Lower leg skin (tissue), 4 donors: Measurements from ENCODE around the gene ATP13A2. TPM values are rescaled to one million over a fixed set of nuclear protein-coding genes. Genes with fewer than 3 reads are reported as not detected.

Experiments used
- DNase-seq, 2 donors: peaks; one replicate each; pipeline ENCODE4 v3.0.0-alpha.2; 2019; ENCODE audit warnings: low spot score in 2 of 2
- H3K4me3 ChIP-seq: fragments of 200-600 bp; sonication (generic); 2 replicates; pipeline ENCODE4 v1.5.1; 2017; ENCODE audit warnings: mild to moderate bottlenecking, low read depth; ENCODE audit not compliant: poor library complexity, severe bottlenecking
- POLR2A ChIP-seq, 2 donors: fragments of 450-650 bp; IDR thresholded peaks; one replicate each; pipeline ENCODE4 v1.6.1; 2016 to 2017; ENCODE audit warnings: antibody characterized with exemption in 2 of 2, mild to moderate bottlenecking in 1 of 2, moderate library complexity in 1 of 2
- WGBS, 2 donors: methylation state at CpG; one replicate each; pipeline ENCODE4 v1.1.5; 2018; 5-methylcytosine and 5-hydroxymethylcytosine counted together
- intact Hi-C: fragments of 100-400 bp; cut with DNase I; formaldehyde crosslinking; loops from one replicate; pipeline ENCODE4 v1.15.0; 2023; ENCODE audit warnings: low total_unique reads
- total RNA-seq, 4 donors: library from RNA; depleted of rRNA; stranded (reverse); fragments of >200 nt; gene quantifications; one replicate each; pipeline ENCODE4 v1.1.0, GENCODE V29; 2016
- TF ChIP-seq, protein P1 (sequence below), 3 donors: fragments of 450-650 bp; IDR thresholded peaks; one replicate each; pipeline ENCODE4 v1.5.1; 2016; ENCODE audit warnings: antibody characterized with exemption in 3 of 3, mild to moderate bottlenecking in 3 of 3, moderate library complexity in 2 of 3

The ATP13A2 gene
- total RNA-seq, 4 donors from 2014 or later, result 22.1 to 50.2 (median 38.8) TPM

DNA sequence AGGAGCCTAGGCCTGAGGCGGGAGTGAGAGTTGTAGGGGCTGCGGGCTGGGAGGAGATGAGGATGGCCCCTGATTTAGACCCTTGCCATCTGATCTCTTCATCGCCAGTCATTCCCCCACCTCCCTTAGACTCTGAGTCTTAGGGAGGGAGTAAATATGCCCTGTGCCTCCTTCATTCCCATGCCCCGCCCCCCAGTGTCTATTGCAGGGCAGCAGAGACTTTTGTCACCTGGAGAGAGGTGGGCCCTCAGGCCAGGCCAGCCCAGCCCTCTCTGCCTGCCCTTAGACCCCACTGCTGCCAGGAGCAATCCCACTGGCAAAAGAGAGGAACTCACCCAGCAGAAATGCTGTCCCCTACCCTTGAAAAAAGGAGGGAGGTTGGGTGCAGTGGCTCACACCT is 28.1 kb downstream of the ATP13A2 start:
- WGBS, 2 donors, result 92 to 95% methylated on average over 4 of the region's 4 CpGs
- H3K4me3 ChIP-seq, result no peak overlapping the region
- TF ChIP-seq POLR2A (IDR thresholded peaks at IDR 0.05), result no peak
- TF ChIP-seq, protein P1, sequence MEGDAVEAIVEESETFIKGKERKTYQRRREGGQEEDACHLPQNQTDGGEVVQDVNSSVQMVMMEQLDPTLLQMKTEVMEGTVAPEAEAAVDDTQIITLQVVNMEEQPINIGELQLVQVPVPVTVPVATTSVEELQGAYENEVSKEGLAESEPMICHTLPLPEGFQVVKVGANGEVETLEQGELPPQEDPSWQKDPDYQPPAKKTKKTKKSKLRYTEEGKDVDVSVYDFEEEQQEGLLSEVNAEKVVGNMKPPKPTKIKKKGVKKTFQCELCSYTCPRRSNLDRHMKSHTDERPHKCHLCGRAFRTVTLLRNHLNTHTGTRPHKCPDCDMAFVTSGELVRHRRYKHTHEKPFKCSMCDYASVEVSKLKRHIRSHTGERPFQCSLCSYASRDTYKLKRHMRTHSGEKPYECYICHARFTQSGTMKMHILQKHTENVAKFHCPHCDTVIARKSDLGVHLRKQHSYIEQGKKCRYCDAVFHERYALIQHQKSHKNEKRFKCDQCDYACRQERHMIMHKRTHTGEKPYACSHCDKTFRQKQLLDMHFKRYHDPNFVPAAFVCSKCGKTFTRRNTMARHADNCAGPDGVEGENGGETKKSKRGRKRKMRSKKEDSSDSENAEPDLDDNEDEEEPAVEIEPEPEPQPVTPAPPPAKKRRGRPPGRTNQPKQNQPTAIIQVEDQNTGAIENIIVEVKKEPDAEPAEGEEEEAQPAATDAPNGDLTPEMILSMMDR (IDR thresholded peaks at IDR 0.05), result no peak
- no peak for DNase-seq
- intact Hi-C loops, result no loop called here

DNA sequence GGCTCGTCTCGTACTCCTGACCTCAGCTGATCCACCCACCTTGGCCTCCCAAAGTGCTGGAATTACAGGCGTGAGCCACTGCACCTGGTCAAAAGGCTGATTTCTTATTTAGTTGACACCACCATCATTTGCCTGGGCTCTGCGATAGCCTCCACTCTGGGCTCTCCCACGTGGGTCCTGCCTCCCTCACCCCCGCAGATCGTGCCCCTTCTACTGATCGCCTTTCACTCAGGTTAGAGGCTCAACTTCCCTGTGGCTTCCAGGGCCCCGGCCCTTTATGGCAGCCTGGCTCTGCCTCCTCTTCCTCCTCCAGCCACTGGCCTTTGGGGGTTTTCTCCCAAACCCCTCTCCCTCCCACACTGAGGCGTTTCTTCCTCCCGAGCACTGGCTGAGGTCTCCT is 28.8 kb downstream of the ATP13A2 start:
- intact Hi-C loops, result no loop called here
- 82 to 90% methylated on average over 11 of the region's 11 CpGs for WGBS, 2 donors
- no peak for DNase-seq
- no peak for TF ChIP-seq POLR2A (IDR thresholded peaks at IDR 0.05)
- TF ChIP-seq, protein P1 (IDR thresholded peaks at IDR 0.05), result no peak
- H3K4me3 ChIP-seq, result no peak overlapping the region

DNA sequence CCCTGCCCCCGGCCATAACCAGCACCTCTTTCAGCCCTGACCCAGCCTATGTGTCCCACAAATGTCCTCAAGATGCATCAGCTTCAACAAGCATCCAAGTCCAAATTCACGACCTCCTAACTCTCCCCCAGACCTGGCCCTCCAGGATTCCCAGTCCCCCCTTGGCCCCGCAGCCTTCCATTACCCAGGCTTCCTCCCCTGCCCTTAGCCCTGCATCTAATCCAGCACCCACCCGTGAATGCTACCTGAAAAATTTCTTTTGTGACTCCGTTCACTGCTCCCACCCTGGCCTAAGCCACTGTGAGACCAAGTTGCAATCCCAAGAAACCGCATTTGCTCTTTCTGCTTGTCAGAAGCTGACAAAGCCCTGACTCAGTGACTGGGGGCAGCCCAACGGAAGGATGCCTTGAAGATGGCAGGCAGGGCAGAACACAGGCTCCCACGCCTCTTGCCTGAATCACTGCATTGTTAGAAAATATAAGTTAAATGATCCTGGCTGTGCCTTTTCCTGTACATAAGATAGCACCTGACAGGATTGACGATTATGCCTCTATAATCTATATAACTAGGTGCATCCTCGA is 30.4 kb downstream of the ATP13A2 start:
- no peak for DNase-seq
- intact Hi-C loops, result no loop called here
- WGBS, 2 donors, result 79 to 84% methylated on average over 10 of the region's 10 CpGs
- TF ChIP-seq, protein P1 (IDR thresholded peaks at IDR 0.05), result no peak
- no peak for TF ChIP-seq POLR2A (IDR thresholded peaks at IDR 0.05)
- H3K4me3 ChIP-seq, result no peak overlapping the region

DNA sequence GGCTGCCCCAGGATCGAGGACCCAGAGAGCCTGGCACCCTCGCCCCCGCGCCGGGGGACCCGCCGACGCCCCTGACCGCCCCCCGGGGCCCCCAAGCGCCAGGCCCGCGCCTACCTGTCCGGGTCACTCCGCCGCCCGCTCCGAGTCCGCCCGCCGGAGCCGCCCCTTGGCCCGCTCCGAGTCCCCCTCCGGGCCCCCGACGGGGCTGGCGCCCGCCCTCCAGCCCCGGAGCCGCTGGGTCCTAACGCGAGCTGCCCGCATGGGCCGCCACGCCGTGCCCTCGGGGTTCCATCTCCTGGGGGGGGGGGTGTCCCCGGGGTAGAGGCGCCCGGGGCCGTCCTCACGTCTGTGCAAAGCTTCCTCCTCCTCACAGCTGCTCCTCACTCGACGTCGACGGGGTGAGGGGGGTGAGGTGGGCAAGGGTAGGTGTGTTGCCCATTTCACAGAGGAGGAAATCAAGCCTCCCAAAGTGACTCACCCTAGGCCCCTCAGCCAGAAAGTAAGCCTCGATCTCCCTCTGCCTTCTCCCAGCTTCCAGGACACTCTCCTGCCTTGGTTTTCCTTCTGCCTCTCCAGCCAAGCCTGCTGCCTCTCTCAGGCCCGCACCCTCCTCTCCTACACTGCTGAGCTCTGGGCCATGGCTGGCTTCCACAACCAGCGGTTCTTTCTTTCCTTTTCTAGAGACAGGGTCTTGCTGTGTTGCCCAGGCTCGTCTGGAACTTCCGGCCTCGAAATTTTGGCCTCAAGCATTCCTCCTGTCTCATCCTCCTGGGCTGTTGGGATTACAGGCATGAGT is 31.1 kb downstream of the ATP13A2 start, which contains the start of gene MFAP2:
MFAP2 (minus strand) TSS at position 148 of the 796 bp plus-strand sequence. CDS start 2,347 bp downstream, outside the sequence.
- intact Hi-C loops, result no loop called here
- peak within 1 kb of the TSS; percentile 39 for H3K4me3 ChIP-seq
- no peak for DNase-seq
- WGBS, 2 donors, result 4 to 21% methylated on average over 14 to 49 of the region's 53 CpGs
- TF ChIP-seq, protein P1 (IDR thresholded peaks at IDR 0.05), result no peak
- TF ChIP-seq POLR2A (IDR thresholded peaks at IDR 0.05), result no peak

DNA sequence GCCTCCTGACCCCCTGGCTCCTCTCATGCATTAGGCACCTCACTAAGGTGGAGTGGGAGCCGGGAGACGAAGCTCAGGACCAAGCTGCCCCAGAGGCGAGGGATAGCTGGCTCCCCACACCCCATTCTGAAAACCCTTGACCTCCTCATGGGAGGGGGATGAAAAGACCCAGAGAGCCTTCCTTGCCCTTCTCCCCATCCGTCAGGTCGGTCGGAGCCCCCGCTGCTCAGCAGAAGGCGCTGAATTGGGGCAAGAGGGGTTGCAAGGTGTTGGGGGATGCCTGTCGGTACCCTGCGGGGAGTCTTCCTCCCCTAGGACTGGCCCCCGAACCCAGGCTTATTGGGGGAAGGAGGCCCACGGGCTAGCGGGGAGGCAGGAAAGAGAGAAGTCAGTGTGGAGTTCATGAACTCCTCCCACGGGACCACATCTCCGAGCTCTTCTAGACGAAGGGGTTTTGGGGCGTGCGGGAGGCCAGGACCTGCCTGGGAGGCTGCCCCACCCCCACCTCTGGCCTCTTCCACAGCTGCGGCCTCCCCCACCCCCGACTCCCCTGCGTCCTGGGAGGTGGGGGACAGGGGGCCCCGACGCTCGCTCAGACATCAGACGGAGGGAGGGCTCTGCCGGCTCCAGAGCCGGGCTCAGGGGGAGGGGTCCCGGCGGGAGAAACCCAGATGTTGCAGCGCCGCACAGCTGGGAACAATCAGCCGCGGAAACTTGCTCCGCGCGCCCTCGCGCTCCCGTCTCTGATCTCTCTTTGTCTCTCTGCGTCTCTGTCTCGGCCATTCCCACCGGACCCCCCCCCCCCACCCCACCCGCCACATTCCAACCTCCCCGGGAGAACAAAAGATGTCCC is 32.0 kb downstream of the ATP13A2 start:
- intact Hi-C loops, result no loop called here

More for the DNA sequence above, 32.0 kb downstream of the ATP13A2 start:
- 18 to 29% methylated on average over 30 to 42 of the region's 44 CpGs for WGBS, 2 donors
- H3K4me3 ChIP-seq, result peak overlapping the region; percentile 26
- no peak for DNase-seq
- no peak for TF ChIP-seq POLR2A (IDR thresholded peaks at IDR 0.05)
- TF ChIP-seq, protein P1 (IDR thresholded peaks at IDR 0.05), result no peak
